Keratinocyte (primary cell): ENCODE results near the gene SYDE2. TPM values are rescaled to one million over a fixed set of nuclear protein-coding genes. Genes with fewer than 3 reads are reported as not detected.

Experiments
- DNase-seq: peaks from one replicate; pipeline ENCODE4 v3.0.0-alpha.2; 2011; ENCODE audit warnings: low read depth, missing footprints, low spot score
- FAIRE-seq: peaks from 2 replicates; lab custom pipeline; 2011; peaks lifted over from hg19 to GRCh38; lab: Jason Lieb, UNC
- H2AFZ ChIP-seq: 2 replicates; pipeline ENCODE4 v1.6.0; 2012; ENCODE audit warnings: low read length, control low read depth, inconsistent platforms; ENCODE audit not compliant: control insufficient read depth
- H3K27ac ChIP-seq: 2 replicates; pipeline ENCODE4 v1.5.1; 2011; ENCODE audit warnings: low read length; ENCODE audit not compliant: control insufficient read depth, insufficient read depth
- H3K27me3 ChIP-seq: 3 replicates; pipeline ENCODE4 v1.6.0; 2011; ENCODE audit warnings: low read length; ENCODE audit not compliant: control insufficient read depth, insufficient read depth; ENCODE audit errors: extremely low read depth
- H3K36me3 ChIP-seq, 2 experiments: 2 replicates in 1 of 2; 3 replicates in 1 of 2; pipeline ENCODE4 v1.5.1; 2011; ENCODE audit warnings: low read length in 2 of 2, mild to moderate bottlenecking in 1 of 2; ENCODE audit not compliant: control insufficient read depth in 2 of 2, insufficient read depth in 2 of 2; ENCODE audit errors: extremely low read depth in 1 of 2
- H3K4me1 ChIP-seq: 3 replicates; pipeline ENCODE4 v1.5.1; 2011; ENCODE audit warnings: low read length; ENCODE audit not compliant: control insufficient read depth, insufficient read depth; ENCODE audit errors: extremely low read depth
- H3K4me2 ChIP-seq: 3 replicates; pipeline ENCODE4 v1.6.0; 2011; ENCODE audit warnings: low read depth, low read length; ENCODE audit not compliant: control insufficient read depth, insufficient read depth; ENCODE audit errors: extremely low read depth
- H3K4me3 ChIP-seq, 3 experiments: fragments of 200-600 bp in 1 of 3; sonication (generic) in 1 of 3; 2 replicates in 2 of 3; 3 replicates in 1 of 3; pipeline ENCODE4 v1.5.1; 2011 to 2016; ENCODE audit warnings: low read length in 3 of 3, mild to moderate bottlenecking in 3 of 3, control low read depth in 2 of 3, inconsistent platforms in 1 of 3, low read depth in 1 of 3, mixed read lengths in 1 of 3, mixed run types in 1 of 3, moderate library complexity in 1 of 3; ENCODE audit not compliant: control insufficient read depth in 2 of 3, insufficient read depth in 2 of 3; ENCODE audit errors: extremely low read depth in 1 of 3
- H3K79me2 ChIP-seq: 2 replicates; pipeline ENCODE4 v1.6.0; 2012; ENCODE audit warnings: low read length; ENCODE audit not compliant: control insufficient read depth, insufficient read depth
- H3K9ac ChIP-seq: 3 replicates; pipeline ENCODE4 v1.6.0; 2011; ENCODE audit warnings: low read length; ENCODE audit not compliant: control insufficient read depth, insufficient read depth; ENCODE audit errors: extremely low read depth
- H3K9me1 ChIP-seq: 3 replicates; pipeline ENCODE4 v1.6.0; 2011; ENCODE audit warnings: low read length; ENCODE audit not compliant: control insufficient read depth, insufficient read depth; ENCODE audit errors: extremely low read depth
- H3K9me3 ChIP-seq: 2 replicates; pipeline ENCODE4 v1.5.1; 2012; ENCODE audit warnings: low read depth, low read length; ENCODE audit not compliant: control insufficient read depth
- H4K20me1 ChIP-seq: 3 replicates; pipeline ENCODE4 v1.6.0; 2011; ENCODE audit warnings: low read length; ENCODE audit not compliant: control insufficient read depth, insufficient read depth; ENCODE audit errors: extremely low read depth
- EZH2 ChIP-seq: IDR thresholded peaks from one replicate; pipeline ENCODE4 v1.6.1; 2012; ENCODE audit warnings: inconsistent platforms, mild to moderate bottlenecking, low read length, moderate library complexity
- dilution Hi-C: fragments of 300-500 bp; cut with MboI; formaldehyde crosslinking; loops from one replicate; pipeline ENCODE4 v1.7.0; 2020; ENCODE audit warnings: low sequenced_read_pairs; ENCODE audit not compliant: extremely low pct_ligation_motif_present
- polyA plus RNA-seq, 5 experiments: library from polyadenylated mRNA; depleted of rRNA in 3 of 5; stranded (reverse) in 3 of 5; stranded (forward) in 1 of 5; unstranded in 1 of 5; fragments of >200 nt; gene quantifications; 1 replicate in 1 of 5; 2 replicates in 3 of 5; 3 replicates in 1 of 5; pipeline versions ENCODE4 v1.2.1 to v1.2.3, GENCODE V29; 2011 to 2012; ENCODE audit warnings: missing spikeins in 2 of 5, low read depth in 1 of 5, low replicate concordance in 1 of 5
- TF ChIP-seq, protein P1 (sequence below), 3 experiments: IDR thresholded peaks in 1 of 3; conservative IDR thresholded peaks in 1 of 3; optimal IDR thresholded peaks in 1 of 3; 2 replicates in 2 of 3; 3 replicates in 1 of 3; pipeline versions ENCODE3 to v1.5.1; 2011; ENCODE audit warnings: low read length in 3 of 3, mild to moderate bottlenecking in 3 of 3, moderate library complexity in 2 of 3, control low read depth in 1 of 3, inconsistent platforms in 1 of 3; ENCODE audit not compliant: insufficient read depth in 2 of 3; ENCODE audit errors: extremely low read depth in 1 of 3

Gene SYDE2
- polyA plus RNA-seq, 1 donor (not counting 4 experiments of a cell fraction or from before 2014, with no cell fraction given) = 1.7 TPM

DNA sequence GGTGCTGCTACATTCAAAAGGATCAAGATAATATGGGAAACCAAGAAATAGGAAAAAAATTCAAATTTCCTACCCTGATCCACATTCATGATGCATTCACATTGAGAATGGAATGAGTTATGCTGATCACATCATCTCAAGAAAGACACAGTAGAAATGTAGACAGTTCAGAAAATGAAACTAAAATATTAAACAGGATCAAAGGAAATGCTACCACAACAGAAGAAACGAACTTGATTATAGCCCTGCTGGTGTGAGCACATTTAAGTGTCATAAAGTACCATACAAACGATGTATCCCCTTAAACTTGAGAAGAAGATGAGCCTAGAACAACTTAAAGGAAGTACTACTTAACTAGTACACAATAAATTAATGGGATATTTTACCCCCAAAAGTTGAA is 21.3 kb downstream of the SYDE2 start:
- Histone ChIP-seq H2AFZ (no peak overlapping the region), H3K9me3 (no peaks in the 10 kb centered on the region), H3K4me3 (no peak overlapping the region), H3K79me2 (peaks cover under 1% of the 10 kb centered on the region), H3K36me3 (peaks cover 0 to 3% of the 10 kb centered on the region in 2 experiments), H3K9ac (no peak overlapping the region), H4K20me1 (no peaks in the 10 kb centered on the region), H3K4me1 (no peaks in the 10 kb centered on the region), H3K4me2 (no peak overlapping the region), H3K9me1 (no peaks in the 10 kb centered on the region), H3K27me3 (no peaks in the 10 kb centered on the region), H3K27ac (no peak overlapping the region)
- TF ChIP-seq, protein P1, sequence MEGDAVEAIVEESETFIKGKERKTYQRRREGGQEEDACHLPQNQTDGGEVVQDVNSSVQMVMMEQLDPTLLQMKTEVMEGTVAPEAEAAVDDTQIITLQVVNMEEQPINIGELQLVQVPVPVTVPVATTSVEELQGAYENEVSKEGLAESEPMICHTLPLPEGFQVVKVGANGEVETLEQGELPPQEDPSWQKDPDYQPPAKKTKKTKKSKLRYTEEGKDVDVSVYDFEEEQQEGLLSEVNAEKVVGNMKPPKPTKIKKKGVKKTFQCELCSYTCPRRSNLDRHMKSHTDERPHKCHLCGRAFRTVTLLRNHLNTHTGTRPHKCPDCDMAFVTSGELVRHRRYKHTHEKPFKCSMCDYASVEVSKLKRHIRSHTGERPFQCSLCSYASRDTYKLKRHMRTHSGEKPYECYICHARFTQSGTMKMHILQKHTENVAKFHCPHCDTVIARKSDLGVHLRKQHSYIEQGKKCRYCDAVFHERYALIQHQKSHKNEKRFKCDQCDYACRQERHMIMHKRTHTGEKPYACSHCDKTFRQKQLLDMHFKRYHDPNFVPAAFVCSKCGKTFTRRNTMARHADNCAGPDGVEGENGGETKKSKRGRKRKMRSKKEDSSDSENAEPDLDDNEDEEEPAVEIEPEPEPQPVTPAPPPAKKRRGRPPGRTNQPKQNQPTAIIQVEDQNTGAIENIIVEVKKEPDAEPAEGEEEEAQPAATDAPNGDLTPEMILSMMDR (optimal IDR thresholded peaks at IDR 0.05 in 1 of 3, IDR thresholded peaks at IDR 0.05 in 1 of 3, conservative IDR thresholded peaks at IDR 0.05 in 1 of 3; ENCODE audit: extremely low read depth in 1 of 3, insufficient read depth in 2 of 3, low read length in 3 of 3) = no peak
- no peak for TF ChIP-seq EZH2
- FAIRE-seq = peak; percentile 56
- DNase-seq = no peak
- dilution Hi-C loops = no loop called here

DNA sequence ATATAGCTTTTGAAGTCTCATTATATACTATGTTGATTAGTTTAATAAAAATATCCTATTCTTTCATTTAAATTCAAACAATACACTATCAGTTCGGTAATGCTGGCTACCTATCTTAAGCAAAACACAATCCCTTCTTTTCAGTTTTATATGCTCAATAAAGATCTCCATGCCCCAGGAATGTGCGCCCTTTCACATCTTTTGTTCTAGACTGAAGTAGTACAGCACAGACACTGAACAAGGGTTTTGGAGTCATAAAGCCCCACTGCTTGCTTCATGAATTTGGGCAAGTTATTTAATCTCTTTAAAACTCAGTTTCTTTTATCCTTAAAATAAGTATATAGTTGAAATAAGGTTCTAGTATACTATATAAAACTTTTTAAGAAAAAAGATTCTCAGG is 22.4 kb downstream of the SYDE2 start:
- DNase-seq (no peak), FAIRE-seq (no peak)
- H3K36me3 ChIP-seq = peaks cover 0 to 3% of the 10 kb centered on the region in 2 experiments
- no peak overlapping the region for H3K4me3 ChIP-seq
- dilution Hi-C loops = no loop called here
- no peak overlapping the region for H3K9ac ChIP-seq
- no peaks in the 10 kb centered on the region for H3K27me3 ChIP-seq
- TF ChIP-seq, protein P1 (optimal IDR thresholded peaks at IDR 0.05 in 1 of 3, IDR thresholded peaks at IDR 0.05 in 1 of 3, conservative IDR thresholded peaks at IDR 0.05 in 1 of 3; ENCODE audit: extremely low read depth in 1 of 3, insufficient read depth in 2 of 3, low read length in 3 of 3) = no peak
- no peak for TF ChIP-seq EZH2
- no peaks in the 10 kb centered on the region for H3K79me2 ChIP-seq
- H3K4me1 ChIP-seq = no peaks in the 10 kb centered on the region
- no peak overlapping the region for H3K4me2 ChIP-seq
- no peak overlapping the region for H3K27ac ChIP-seq
- no peak overlapping the region for H2AFZ ChIP-seq
- H4K20me1 ChIP-seq = no peaks in the 10 kb centered on the region
- no peaks in the 10 kb centered on the region for H3K9me1 ChIP-seq
- no peaks in the 10 kb centered on the region for H3K9me3 ChIP-seq
